B cell (primary cell): ENCODE measurements around the gene BACH2. TPM values are rescaled to one million over a fixed set of nuclear protein-coding genes. Genes with fewer than 3 reads are reported as not detected.
"Not testable (repeated sequence)": the region's sequence is repeated elsewhere in the genome, so short reads cannot be mapped to it uniquely, and the experiment has no call there.

Experiments used
- ATAC-seq: fragments of 200-7000 bp; cut with Tn5 transposase; one replicate; pipeline ENCODE4 v1.10.0; 2021; ENCODE audit warnings: low read depth, mild to moderate bottlenecking, moderate number of reproducible peaks, moderate library complexity
- CTCF ChIA-PET: fragments of 350-600 bp; sonication (Branson Sonifier 250); formaldehyde crosslinking; loops from one replicate; lab custom pipeline; 2021; ENCODE audit warnings: antibody characterized with exemption, inconsistent platforms; lab: Charles Lee
- POLR2A ChIA-PET: fragments of 350-600 bp; sonication (Branson Sonifier 250); formaldehyde crosslinking; loops from one replicate; lab custom pipeline; 2021; ENCODE audit warnings: antibody characterized with exemption; lab: Charles Lee
- DNase-seq: peaks from one replicate; pipeline ENCODE4 v3.0.0; 2013
- H2AFZ ChIP-seq: 2 replicates; pipeline ENCODE4 v1.6.1; 2012; ENCODE audit warnings: mild to moderate bottlenecking, low read depth, low read length; ENCODE audit not compliant: insufficient read depth, poor library complexity, severe bottlenecking
- H3K27ac ChIP-seq, 2 donors: 1 replicate in 1 of 2; 2 replicates in 1 of 2; pipeline ENCODE4 v1.5.1; 2012 to 2013; ENCODE audit warnings: low read length in 2 of 2, mild to moderate bottlenecking in 2 of 2, moderate library complexity in 1 of 2
- H3K27me3 ChIP-seq, 4 experiments: fragments of 200-600 bp in 1 of 4; sonication (generic) in 1 of 4; replicated peaks in 1 of 4; 1 replicate in 2 of 4; 2 replicates in 2 of 4; pipeline versions ENCODE4 v1.6.1 to v1.7.0; 2013 to 2016; ENCODE audit warnings: low read length in 3 of 4, mild to moderate bottlenecking in 2 of 4, mixed read lengths in 1 of 4, moderate library complexity in 1 of 4; ENCODE audit not compliant: insufficient read depth in 4 of 4, control insufficient read depth in 3 of 4; ENCODE audit errors: control extremely low read depth in 1 of 4
- H3K36me3 ChIP-seq, 2 experiments: replicated peaks in 1 of 2; 1 replicate in 1 of 2; 2 replicates in 1 of 2; pipeline versions ENCODE4 v1.6.1 to v1.7.1; 2013; ENCODE audit warnings: low read length in 1 of 2; ENCODE audit not compliant: insufficient read depth in 2 of 2, control insufficient read depth in 1 of 2; ENCODE audit errors: control extremely low read depth in 1 of 2, extremely low read depth in 1 of 2
- H3K4me1 ChIP-seq, 2 donors: fragments of 200-600 bp in 1 of 2; sonication (generic) in 1 of 2; 1 replicate in 1 of 2; 2 replicates in 1 of 2; pipeline versions ENCODE4 v1.5.1 to v1.6.1; 2013 to 2017; ENCODE audit warnings: low read length in 2 of 2; ENCODE audit not compliant: control insufficient read depth in 2 of 2, insufficient read depth in 2 of 2
- H3K4me2 ChIP-seq: replicated peaks from 2 replicates; pipeline ENCODE3; 2012; ENCODE audit warnings: mild to moderate bottlenecking, low read depth, low read length; ENCODE audit not compliant: poor library complexity, severe bottlenecking
- H3K4me3 ChIP-seq, 5 experiments: fragments of 200-600 bp in 1 of 5; sonication (generic) in 1 of 5; 1 replicate in 3 of 5; 2 replicates in 2 of 5; pipeline versions ENCODE4 v1.5.1 to v1.7.0; 2011 to 2016; ENCODE audit warnings: low read length in 4 of 5, mild to moderate bottlenecking in 4 of 5, low read depth in 2 of 5, control low read depth in 1 of 5, moderate library complexity in 1 of 5; ENCODE audit not compliant: insufficient read depth in 1 of 5; ENCODE audit errors: control extremely low read depth in 1 of 5, extremely low read depth in 1 of 5
- H3K79me2 ChIP-seq: fragments of 200-600 bp; sonication (generic); one replicate; pipeline ENCODE4 v1.6.0; 2016; ENCODE audit warnings: low read length; ENCODE audit not compliant: control insufficient read depth, insufficient read depth
- H3K9ac ChIP-seq: fragments of 200-600 bp; sonication (generic); 2 replicates; pipeline ENCODE4 v1.6.1; 2017; ENCODE audit warnings: mild to moderate bottlenecking, low read length, moderate library complexity
- H3K9me3 ChIP-seq, 3 donors: one replicate each; pipeline versions ENCODE4 v1.6.1 to v1.7.1; 2013; ENCODE audit warnings: low read length in 2 of 3; ENCODE audit not compliant: control insufficient read depth in 2 of 3, insufficient read depth in 1 of 3; ENCODE audit errors: control extremely low read depth in 1 of 3
- H4K20me1 ChIP-seq: 2 replicates; pipeline ENCODE4 v1.6.0; 2012; ENCODE audit warnings: mild to moderate bottlenecking, low read length; ENCODE audit not compliant: insufficient read depth, control insufficient read depth, poor library complexity, severe bottlenecking
- H3K27ac Mint-ChIP-seq: one replicate; pipeline ENCODE4 v1.8.0; 2021; ENCODE audit warnings: mixed read lengths
- H3K27me3 Mint-ChIP-seq: one replicate; pipeline ENCODE4 v1.8.0; 2021; ENCODE audit warnings: mixed read lengths
- H3K4me1 Mint-ChIP-seq: one replicate; pipeline ENCODE4 v1.8.0; 2021; ENCODE audit warnings: mixed read lengths
- H3K4me3 Mint-ChIP-seq: one replicate; pipeline ENCODE4 v1.8.0; 2021; ENCODE audit warnings: mixed read lengths
- H3K9me3 Mint-ChIP-seq: one replicate; pipeline ENCODE4 v1.8.0; 2022; ENCODE audit warnings: mixed read lengths; ENCODE audit not compliant: insufficient read depth
- CTCF ChIP-seq: fragments of 200-600 bp; IDR thresholded peaks from one replicate; pipeline ENCODE4 v1.8.0; 2022; ENCODE audit warnings: antibody characterized with exemption, mild to moderate bottlenecking
- EZH2 ChIP-seq: IDR thresholded peaks from 2 replicates; pipeline ENCODE4 v1.6.1; 2012; ENCODE audit warnings: borderline replicate concordance, low read depth, mild to moderate bottlenecking, moderate library complexity, low read length; ENCODE audit not compliant: insufficient read depth, poor library complexity, severe bottlenecking
- WGBS: methylation state at CpG from one replicate; pipeline ENCODE4 v1.1.5; 2013; ENCODE audit warnings: missing lambda C conversion rate; ENCODE audit not compliant: insufficient coverage; 5-methylcytosine and 5-hydroxymethylcytosine counted together
- intact Hi-C: fragments of 100-400 bp; cut with micrococcal nuclease; formaldehyde crosslinking; loops from one replicate; pipeline ENCODE4 v1.10.0; 2022
- polyA plus RNA-seq: library from polyadenylated mRNA; depleted of rRNA; stranded (reverse); fragments of >200 nt; gene quantifications from 2 replicates; pipeline ENCODE4 v1.2.3, GENCODE V29; 2012
- total RNA-seq, 2 donors: library from RNA; stranded (reverse); fragments of 120-200 nt in 1 of 2; gene quantifications; 1 replicate in 1 of 2; 2 replicates in 1 of 2; pipeline versions ENCODE4 v1.2.3 to v1.2.4, GENCODE V29; 2013 to 2022

The BACH2 gene
- total and polyA plus RNA-seq, 2 donors (not counting 1 experiment from before 2014, with no cell fraction given) = 41.1 to 235 TPM

GRCh38 chr6:90333928-90334327 is 37.3 kb upstream of the BACH2 start:
- Mint-ChIP-seq H3K9me3 (no peaks in the 10 kb centered on the region), H3K4me3 (no peak overlapping the region), H3K4me1 (no peaks in the 10 kb centered on the region), H3K27me3 (no peaks in the 10 kb centered on the region), H3K27ac (no peak overlapping the region)
- Histone ChIP-seq H3K27me3 (no peaks in the 10 kb centered on the region), H3K36me3 (no peaks in the 10 kb centered on the region), H3K4me3 (no peak overlapping the region), H3K4me1 (no peaks in the 10 kb centered on the region), H3K9me3 (peaks cover 0 to 6% (median 0%) of the 10 kb centered on the region in 3 donors), H3K27ac (no peak overlapping the region), H3K9ac (no peak overlapping the region), H3K4me2 (no peak overlapping the region), H3K79me2 (peaks cover 4% of the 10 kb centered on the region), H2AFZ (no peak overlapping the region), H4K20me1 (no peaks in the 10 kb centered on the region)
- intact Hi-C loops = no loop called here
- ATAC-seq = no peak
- ChIA-PET POLR2A (no interaction called here), CTCF (no interaction called here)
- TF ChIP-seq CTCF (no peak), EZH2 (no peak)
- DNase-seq = no peak
- WGBS = 91% methylated on average over 1 of the region's 1 CpG

- POLR2A ChIA-PET = not testable (repeated sequence)
Observed at GRCh38 chr6:90332978-90333543, 36.4 kb upstream of the BACH2 start.

More at GRCh38 chr6:90332978-90333543, 36.4 kb upstream of the BACH2 start:
- H4K20me1 ChIP-seq, H3K4me3 ChIP-seq, DNase-seq, H3K27me3 Mint-ChIP-seq, H3K36me3 ChIP-seq, H3K27ac ChIP-seq, H3K9me3 Mint-ChIP-seq, intact Hi-C loops, H3K4me3 Mint-ChIP-seq, H3K4me1 ChIP-seq, H3K4me1 Mint-ChIP-seq, H3K4me2 ChIP-seq, H3K27me3 ChIP-seq, H3K79me2 ChIP-seq, CTCF ChIA-PET, H2AFZ ChIP-seq, H3K27ac Mint-ChIP-seq, H3K9me3 ChIP-seq, ATAC-seq, H3K9ac ChIP-seq: not testable (repeated sequence)
- no CpG with 5 or more reads among the region's 2 CpGs for WGBS
